GM03348 (cell line): ENCODE data around the gene ALDH6A1.
"Not testable (repeated sequence)": the region's sequence is repeated elsewhere in the genome, so short reads cannot be mapped to it uniquely, and the experiment has no call there.

Experiments used
- DNase-seq: peaks from one replicate; pipeline ENCODE4 v3.0.0; 2012; ENCODE audit warnings: low spot score

Gene ALDH6A1

GRCh38 chr14:74084277-74085046 is at the start of gene ALDH6A1, which contains the start of gene LIN52:
Gene ALDH6A1, minus strand, starts transcription at chr14:74084453. Its CDS starts 59 bp downstream, at chr14:74084394.
Gene LIN52, plus strand, starts transcription at chr14:74084956. Its CDS starts 19 bp downstream, at chr14:74084975.
- peak; percentile 99 for DNase-seq

GRCh38 chr14:74127634-74128033 is 43.4 kb upstream of the ALDH6A1 start:
- DNase-seq = no peak

- no peak for DNase-seq
Measured at GRCh38 chr14:74126315-74127013, 42.2 kb upstream of the ALDH6A1 start.

- DNase-seq = not testable (repeated sequence)
Measured at GRCh38 chr14:74125487-74125886, 41.2 kb upstream of the ALDH6A1 start.

- peak; percentile 80 for DNase-seq
Measured at GRCh38 chr14:74111395-74112216, 27.4 kb upstream of the ALDH6A1 start.

GRCh38 chr14:74109369-74109768 is 25.1 kb upstream of the ALDH6A1 start:
- DNase-seq = no peak

GRCh38 chr14:74105381-74105780 is 21.1 kb upstream of the ALDH6A1 start:
- DNase-seq = no peak

- DNase-seq = no peak
Measured at GRCh38 chr14:74089251-74090020, 5.2 kb upstream of the ALDH6A1 start.

- DNase-seq = no peak
Measured at GRCh38 chr14:74085828-74086227, 1.6 kb upstream of the ALDH6A1 start.

GRCh38 chr14:74085047-74085637 is 889 bp upstream of the ALDH6A1 start:
- peak; percentile 47 for DNase-seq

- no peak for DNase-seq
Measured at GRCh38 chr14:74083784-74084276, 423 bp downstream of the ALDH6A1 start.

GRCh38 chr14:74083161-74083560 is 1.1 kb downstream of the ALDH6A1 start:
- DNase-seq = no peak

GRCh38 chr14:74081491-74081890 is 2.8 kb downstream of the ALDH6A1 start:
- no peak for DNase-seq

GRCh38 chr14:74080820-74081460 is 3.3 kb downstream of the ALDH6A1 start:
- no peak for DNase-seq

- no peak for DNase-seq
Measured at GRCh38 chr14:74077401-74077800, 6.9 kb downstream of the ALDH6A1 start.

GRCh38 chr14:74065746-74066575 is 18.3 kb downstream of the ALDH6A1 start:
- DNase-seq = no peak

GRCh38 chr14:74064883-74065282 is 19.4 kb downstream of the ALDH6A1 start:
- no peak for DNase-seq

GRCh38 chr14:74064426-74064825 is 19.8 kb downstream of the ALDH6A1 start:
- DNase-seq = no peak

GRCh38 chr14:74062809-74063150 is 21.5 kb downstream of the ALDH6A1 start:
- DNase-seq = no peak
